CD14-positive monocyte (primary cell): ENCODE data around the gene SLC26A1. TPM values are rescaled to one million over a fixed set of nuclear protein-coding genes. Genes with fewer than 3 reads are reported as not detected.
A peak's percentile ranks its signal among the peaks of the same experiment; 100 is the strongest.

Source experiments
- DNase-seq, 3 donors: peaks; one replicate each; pipeline ENCODE4 v3.0.0-alpha.2; 2011 to 2022
- H2AFZ ChIP-seq: 2 replicates; pipeline ENCODE4 v1.6.0; 2012; ENCODE audit warnings: mild to moderate bottlenecking, low read depth, low read length, inconsistent platforms; ENCODE audit not compliant: insufficient read depth, poor library complexity, severe bottlenecking
- H3K27ac ChIP-seq, 2 donors: 1 replicate in 1 of 2; 2 replicates in 1 of 2; pipeline ENCODE4 v1.5.1; 2012 to 2013; ENCODE audit warnings: low read length in 2 of 2, control low read depth in 1 of 2, inconsistent platforms in 1 of 2, low read depth in 1 of 2, mild to moderate bottlenecking in 1 of 2
- H3K27me3 ChIP-seq, 2 donors: one replicate each; pipeline versions ENCODE4 v1.6.0 to v1.6.1; 2011 to 2013; ENCODE audit warnings: low read length in 2 of 2; ENCODE audit not compliant: control insufficient read depth in 2 of 2, insufficient read depth in 2 of 2
- H3K36me3 ChIP-seq, 2 donors: replicated peaks in 1 of 2; 1 replicate in 1 of 2; 2 replicates in 1 of 2; pipeline versions ENCODE4 v1.5.1 to v1.6.1; 2012 to 2013; ENCODE audit warnings: low read length in 2 of 2, control low read depth in 1 of 2, inconsistent platforms in 1 of 2, mild to moderate bottlenecking in 1 of 2; ENCODE audit not compliant: insufficient read depth in 2 of 2, control insufficient read depth in 1 of 2
- H3K4me1 ChIP-seq, 2 donors: 1 replicate in 1 of 2; 2 replicates in 1 of 2; pipeline versions ENCODE4 v1.5.1 to v1.6.1; 2012 to 2013; ENCODE audit warnings: low read length in 2 of 2, control low read depth in 1 of 2, inconsistent platforms in 1 of 2, mild to moderate bottlenecking in 1 of 2, moderate library complexity in 1 of 2; ENCODE audit not compliant: insufficient read depth in 2 of 2, control insufficient read depth in 1 of 2
- H3K4me2 ChIP-seq: replicated peaks from 2 replicates; pipeline ENCODE3; 2012; ENCODE audit warnings: low read length, moderate library complexity, mild to moderate bottlenecking; ENCODE audit not compliant: poor library complexity, severe bottlenecking; ENCODE audit errors: extremely low read depth
- H3K4me3 ChIP-seq, 3 experiments: fragments of 200-600 bp in 1 of 3; sonication (generic) in 1 of 3; replicated peaks in 1 of 3; 1 replicate in 2 of 3; 2 replicates in 1 of 3; pipeline ENCODE4 v1.5.1; 2011 to 2013; ENCODE audit warnings: low read length in 3 of 3, mild to moderate bottlenecking in 3 of 3, control low read depth in 2 of 3, low read depth in 2 of 3, inconsistent platforms in 1 of 3, moderate library complexity in 1 of 3
- H3K79me2 ChIP-seq: 2 replicates; pipeline ENCODE4 v1.6.0; 2012; ENCODE audit warnings: mild to moderate bottlenecking, control low read depth, inconsistent platforms, low read length, moderate library complexity; ENCODE audit not compliant: insufficient read depth
- H3K9ac ChIP-seq: 2 replicates; pipeline ENCODE4 v1.6.0; 2017; ENCODE audit warnings: low read length, mild to moderate bottlenecking; ENCODE audit not compliant: insufficient read depth, poor library complexity, severe bottlenecking
- H3K9me3 ChIP-seq, 2 donors: replicated peaks in 1 of 2; 1 replicate in 1 of 2; 2 replicates in 1 of 2; pipeline versions ENCODE4 v1.5.1 to v1.6.1; 2012 to 2013; ENCODE audit warnings: low read length in 2 of 2, control low read depth in 1 of 2; ENCODE audit not compliant: control insufficient read depth in 1 of 2, insufficient read depth in 1 of 2
- H4K20me1 ChIP-seq: 2 replicates; pipeline ENCODE4 v1.6.0; 2012; ENCODE audit warnings: mild to moderate bottlenecking, low read length, control low read depth, moderate library complexity; ENCODE audit not compliant: insufficient read depth
- H3K27ac Mint-ChIP-seq, 7 donors: one replicate each; pipeline ENCODE4 v1.8.0; 2020; ENCODE audit warnings: mild to moderate bottlenecking in 7 of 7, mixed read lengths in 7 of 7, moderate library complexity in 6 of 7, inconsistent platforms in 2 of 7
- H3K27me3 Mint-ChIP-seq, 3 donors: one replicate each; pipeline ENCODE4 v1.8.0; 2021 to 2022; ENCODE audit warnings: low read depth in 3 of 3, mild to moderate bottlenecking in 3 of 3, mixed read lengths in 3 of 3, moderate library complexity in 3 of 3, inconsistent platforms in 1 of 3
- H3K36me3 Mint-ChIP-seq, 2 donors: one replicate each; pipeline ENCODE4 v1.8.0; 2020; ENCODE audit warnings: mixed read lengths in 2 of 2, inconsistent platforms in 1 of 2, mild to moderate bottlenecking in 1 of 2
- H3K4me1 Mint-ChIP-seq: one replicate; pipeline ENCODE4 v1.8.0; 2020; ENCODE audit warnings: mild to moderate bottlenecking, mixed read lengths
- H3K4me3 Mint-ChIP-seq, 2 donors: one replicate each; pipeline ENCODE4 v1.8.0; 2020; ENCODE audit warnings: mild to moderate bottlenecking in 2 of 2, mixed read lengths in 2 of 2, moderate library complexity in 1 of 2
- H3K9me3 Mint-ChIP-seq, 7 donors: one replicate each; pipeline ENCODE4 v1.8.0; 2020 to 2022; ENCODE audit warnings: mixed read lengths in 7 of 7, mild to moderate bottlenecking in 6 of 7, moderate library complexity in 6 of 7, inconsistent platforms in 2 of 7
- CTCF ChIP-seq: fragments of 200-600 bp; IDR thresholded peaks from one replicate; pipeline ENCODE4 v1.8.0; 2022; ENCODE audit warnings: antibody characterized with exemption, mild to moderate bottlenecking
- WGBS: methylation state at CpG from one replicate; pipeline ENCODE4 v1.1.5; 2013; ENCODE audit warnings: missing lambda C conversion rate; ENCODE audit not compliant: insufficient coverage; 5-methylcytosine and 5-hydroxymethylcytosine counted together
- intact Hi-C, 2 donors: fragments of 100-400 bp; cut with micrococcal nuclease; formaldehyde crosslinking; loops; one replicate each; pipeline versions ENCODE4 v1.15.0 to v1.15.1; 2023
- polyA plus RNA-seq, 3 donors: library from polyadenylated mRNA; depleted of rRNA in 1 of 3; unstranded in 2 of 3; stranded (reverse) in 1 of 3; fragments of 300-500 nt in 2 of 3; fragments of >200 nt in 1 of 3; fragmentation: Illumina TruSeq in 2 of 3; gene quantifications; 1 replicate in 2 of 3; 2 replicates in 1 of 3; pipeline ENCODE4 v1.2.3, GENCODE V29; 2012 to 2021

Gene SLC26A1
- polyA plus RNA-seq, 3 donors, result 0.16 to 0.37 (median 0.18) TPM

DNA sequence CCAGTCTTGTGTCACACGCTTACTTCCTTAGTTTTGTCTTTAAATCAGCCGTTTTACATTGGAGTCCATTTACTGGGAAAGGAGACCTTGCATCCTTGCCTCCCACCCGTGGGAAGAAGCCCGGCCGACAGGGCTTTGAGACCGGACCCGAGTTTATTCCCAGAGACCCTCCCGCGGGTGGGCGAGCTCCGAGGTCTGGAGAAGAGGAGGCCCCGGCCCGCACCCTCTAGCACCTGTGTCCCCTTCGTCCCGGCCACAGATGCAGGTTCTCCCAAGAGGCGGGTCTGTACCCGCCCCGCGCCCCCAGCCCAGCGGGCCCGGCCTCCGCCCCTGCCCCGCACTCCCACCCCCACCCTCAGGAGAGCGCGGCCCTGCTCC, 3.8 kb upstream of the SLC26A1 start:
- Histone ChIP-seq H3K36me3 (no peaks in the 10 kb centered on the region), H4K20me1 (peaks cover 31% of the 10 kb centered on the region), H3K27ac (no peak overlapping the region), H3K9me3 (peaks cover 0 to 10% of the 10 kb centered on the region in 2 donors), H3K4me3 (no peak overlapping the region), H3K9ac (no peak overlapping the region), H3K79me2 (no peaks in the 10 kb centered on the region), H3K4me2 (no peak overlapping the region), H3K4me1 (peaks cover 3 to 4% of the 10 kb centered on the region in 2 donors), H3K27me3 (peaks cover 19 to 61% of the 10 kb centered on the region in 2 donors), H2AFZ (no peak overlapping the region)
- no peak for DNase-seq
- H3K27me3 Mint-ChIP-seq, result peaks cover 55 to 64% (median 56%) of the 10 kb centered on the region in 3 donors
- H3K27ac Mint-ChIP-seq, result no peak overlapping the region
- no peaks in the 10 kb centered on the region for H3K36me3 Mint-ChIP-seq
- peak overlapping the region in 1 of 2 donors; percentile 52 for H3K4me3 Mint-ChIP-seq
- intact Hi-C loops, result no loop called here
- H3K9me3 Mint-ChIP-seq, result peaks cover 0 to 24% (median 2%) of the 10 kb centered on the region in 7 donors
- WGBS, result 18% methylated on average over 14 of the region's 25 CpGs
- TF ChIP-seq CTCF, result no peak
- H3K4me1 Mint-ChIP-seq, result peaks cover 1% of the 10 kb centered on the region

DNA sequence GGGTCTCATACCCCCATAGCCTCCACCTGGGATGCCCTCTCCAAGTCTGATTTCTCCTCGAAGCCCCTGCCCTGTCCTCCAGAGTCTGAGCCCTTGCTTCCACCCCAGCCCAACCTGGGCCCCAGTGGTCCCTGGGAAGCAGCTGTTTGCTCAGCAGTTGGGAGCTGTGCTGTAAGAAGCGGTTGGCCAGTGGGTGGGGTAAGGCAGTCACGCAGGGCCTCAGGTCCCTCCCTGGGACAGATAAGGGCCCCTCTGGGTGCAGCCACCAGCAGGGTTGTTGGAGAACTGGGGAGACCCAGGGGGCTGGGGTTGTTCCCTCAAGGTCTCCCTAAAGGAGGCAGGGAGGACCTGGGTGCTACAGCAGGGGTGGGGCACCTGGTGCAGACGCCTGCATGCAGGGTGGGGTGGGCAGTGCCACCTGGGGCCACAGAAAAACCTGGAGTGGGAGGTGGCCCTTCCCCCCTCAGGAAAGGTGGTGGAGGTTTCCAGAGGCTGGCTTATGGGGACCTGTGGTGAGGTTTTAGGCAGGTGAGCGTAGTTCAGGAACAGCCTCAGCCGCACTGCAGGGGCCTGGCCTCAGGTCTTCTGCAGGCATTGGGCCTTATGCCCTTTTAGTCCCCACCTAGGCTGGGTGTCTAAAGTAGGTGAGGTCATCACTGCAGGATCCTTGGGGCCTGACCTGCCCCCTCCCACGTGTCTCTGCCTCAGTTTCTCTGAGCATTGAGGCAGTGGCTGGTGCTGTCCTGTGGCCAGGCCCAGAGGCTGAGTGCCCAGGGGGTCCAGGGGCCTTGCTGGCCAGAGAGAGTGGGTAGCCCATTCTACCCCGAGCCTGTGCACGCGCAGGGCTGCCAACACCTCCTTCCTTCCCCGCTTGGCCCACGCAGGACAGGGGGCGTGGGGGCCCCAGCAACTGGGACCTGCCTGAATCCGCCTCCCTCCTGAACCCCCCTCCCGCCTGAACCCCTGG, 3.1 kb upstream of the SLC26A1 start:
- Mint-ChIP-seq H3K4me1 (peaks cover 1% of the 10 kb centered on the region), H3K4me3 (peak overlapping the region in 1 of 2 donors; percentile 52), H3K9me3 (peaks cover 0 to 21% (median 2%) of the 10 kb centered on the region in 7 donors), H3K36me3 (peaks cover 0 to under 1% of the 10 kb centered on the region in 2 donors), H3K27ac (no peak overlapping the region), H3K27me3 (peaks cover 49 to 58% (median 53%) of the 10 kb centered on the region in 3 donors)
- Histone ChIP-seq H3K4me2 (no peak overlapping the region), H3K4me3 (no peak overlapping the region), H2AFZ (no peak overlapping the region), H3K36me3 (peaks cover 0 to 3% of the 10 kb centered on the region in 2 donors), H3K27me3 (peaks cover 16 to 55% of the 10 kb centered on the region in 2 donors), H4K20me1 (peaks cover 27% of the 10 kb centered on the region), H3K4me1 (peaks cover 0 to 2% of the 10 kb centered on the region in 2 donors), H3K79me2 (no peaks in the 10 kb centered on the region), H3K9me3 (peaks cover 0 to 10% of the 10 kb centered on the region in 2 donors), H3K27ac (no peak overlapping the region), H3K9ac (no peak overlapping the region)
- intact Hi-C loops, result no loop called here
- 78% methylated on average over 12 of the region's 15 CpGs for WGBS
- TF ChIP-seq CTCF, result no peak
- DNase-seq, result no peak
